HG02610 (cell line): Measurements from ENCODE around the gene CENPI.
"Not testable (repeated sequence)": the region's sequence is repeated elsewhere in the genome, so short reads cannot be mapped to it uniquely, and the experiment has no call there.

ENCODE experiments used
- ATAC-seq: cut with Tn5 transposase; IDR thresholded peaks from one replicate; pipeline ENCODE4 v1.9.1; 2021; ENCODE audit warnings: mild to moderate bottlenecking, moderate library complexity; ENCODE audit not compliant: unreplicated experiment

CENPI gene, protein sequence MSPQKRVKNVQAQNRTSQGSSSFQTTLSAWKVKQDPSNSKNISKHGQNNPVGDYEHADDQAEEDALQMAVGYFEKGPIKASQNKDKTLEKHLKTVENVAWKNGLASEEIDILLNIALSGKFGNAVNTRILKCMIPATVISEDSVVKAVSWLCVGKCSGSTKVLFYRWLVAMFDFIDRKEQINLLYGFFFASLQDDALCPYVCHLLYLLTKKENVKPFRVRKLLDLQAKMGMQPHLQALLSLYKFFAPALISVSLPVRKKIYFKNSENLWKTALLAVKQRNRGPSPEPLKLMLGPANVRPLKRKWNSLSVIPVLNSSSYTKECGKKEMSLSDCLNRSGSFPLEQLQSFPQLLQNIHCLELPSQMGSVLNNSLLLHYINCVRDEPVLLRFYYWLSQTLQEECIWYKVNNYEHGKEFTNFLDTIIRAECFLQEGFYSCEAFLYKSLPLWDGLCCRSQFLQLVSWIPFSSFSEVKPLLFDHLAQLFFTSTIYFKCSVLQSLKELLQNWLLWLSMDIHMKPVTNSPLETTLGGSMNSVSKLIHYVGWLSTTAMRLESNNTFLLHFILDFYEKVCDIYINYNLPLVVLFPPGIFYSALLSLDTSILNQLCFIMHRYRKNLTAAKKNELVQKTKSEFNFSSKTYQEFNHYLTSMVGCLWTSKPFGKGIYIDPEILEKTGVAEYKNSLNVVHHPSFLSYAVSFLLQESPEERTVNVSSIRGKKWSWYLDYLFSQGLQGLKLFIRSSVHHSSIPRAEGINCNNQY

DNA sequence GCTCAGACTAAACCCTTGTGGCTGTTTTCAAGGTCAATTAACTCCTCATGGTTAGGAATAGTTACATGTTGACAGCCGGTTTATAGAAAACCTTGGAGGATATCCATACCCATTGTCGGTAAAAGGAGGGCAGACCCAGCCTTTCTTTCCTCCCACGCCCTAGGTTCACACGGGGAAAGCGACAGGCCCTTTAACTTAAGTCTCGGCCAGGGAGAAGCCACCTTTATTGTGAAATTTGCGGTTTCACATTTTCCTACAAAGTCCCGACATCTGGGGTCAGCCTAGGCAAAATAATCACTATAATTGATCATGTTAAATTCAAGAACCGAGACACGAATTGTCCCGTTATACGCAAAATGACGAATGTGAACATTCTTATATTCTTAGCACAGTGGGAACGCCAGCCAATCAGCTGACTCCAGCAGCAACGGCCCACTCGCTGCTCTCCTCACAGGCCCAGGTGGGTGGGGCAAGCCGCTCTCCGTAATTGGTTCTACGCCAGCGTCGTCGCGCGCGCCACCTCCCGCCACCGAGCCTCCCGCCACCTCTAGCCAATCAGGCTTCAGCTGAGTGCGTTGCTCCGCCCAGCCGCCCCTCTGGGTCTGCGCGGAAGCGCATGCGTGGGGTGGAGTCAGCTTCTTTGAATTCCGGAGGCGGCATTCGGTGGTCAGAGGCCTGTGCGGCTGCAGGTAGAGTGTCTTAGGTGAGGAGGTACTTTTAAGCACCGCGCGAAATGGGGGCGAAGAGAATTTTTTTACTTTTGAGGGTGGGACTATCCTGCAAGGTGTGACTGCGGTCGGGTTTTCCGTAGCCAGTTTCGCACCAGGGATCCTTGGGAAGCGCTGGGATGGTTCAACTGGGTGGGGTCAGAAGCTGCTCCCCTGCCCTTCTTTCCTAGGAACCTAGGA is at the start of gene CENPI:
Gene CENPI, plus strand, starts transcription at position 659 of the 908 bp plus-strand sequence. CDS start 2,867 bp downstream, outside the sequence.
- ATAC-seq: peak; percentile 100

DNA sequence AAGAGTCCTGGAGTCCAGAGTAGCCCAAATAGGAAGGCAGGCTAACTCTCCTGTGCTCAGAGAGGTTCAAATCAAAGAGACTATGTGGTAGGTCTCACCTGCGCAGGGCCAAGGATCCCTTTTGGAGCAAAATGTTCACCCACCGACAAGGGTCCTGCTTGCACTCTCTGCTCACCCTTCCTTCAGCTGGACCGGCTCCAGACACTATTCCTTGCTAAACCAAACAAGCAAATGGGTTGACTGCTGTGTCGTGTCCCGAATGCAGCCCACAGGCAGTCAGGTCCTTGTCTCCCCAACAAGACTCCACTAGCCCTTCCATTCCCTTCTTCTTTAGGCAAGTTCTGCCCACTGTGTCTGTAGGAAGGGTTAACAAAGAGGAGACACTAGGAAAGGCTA is 46.9 kb upstream of the CENPI start:
- peak; percentile 8 for ATAC-seq

DNA sequence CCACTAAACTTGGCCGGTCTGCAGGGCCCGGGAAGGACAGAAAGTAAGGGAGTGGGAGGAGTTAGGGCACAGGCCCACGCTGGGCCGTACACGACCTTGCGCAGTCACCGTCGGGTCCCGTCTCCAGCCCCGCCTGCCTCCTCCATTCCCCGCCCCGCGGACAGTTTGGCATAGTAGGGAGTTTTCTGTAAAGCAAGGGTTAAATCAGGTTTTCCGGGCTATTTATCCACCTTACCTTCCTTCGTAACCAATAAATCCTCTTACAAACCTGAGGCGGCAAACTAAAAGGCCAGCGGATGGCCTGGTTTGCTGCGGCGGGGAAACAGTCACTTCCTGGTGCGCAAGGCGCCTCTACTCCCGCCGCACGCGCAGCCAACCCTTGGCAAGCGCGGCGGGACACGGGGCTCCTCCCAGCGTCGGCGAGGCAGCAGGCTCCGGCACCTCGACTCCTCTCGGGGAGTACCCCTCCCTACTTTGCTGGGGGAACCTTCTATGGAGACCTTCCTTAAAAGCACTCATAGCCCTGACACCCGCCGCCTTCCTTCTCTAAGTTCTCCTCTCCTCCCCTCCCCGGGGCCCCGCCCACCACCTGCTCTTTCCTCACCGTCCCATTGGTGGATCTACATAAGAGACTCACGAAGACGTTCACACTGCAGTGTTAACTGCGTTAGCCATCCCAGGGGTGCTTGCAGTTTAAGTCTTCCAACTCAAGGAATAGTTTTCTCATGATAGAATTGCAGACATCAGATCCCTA is 46.3 kb upstream of the CENPI start, which contains the start of gene TRMT2B:
Gene TRMT2B, minus strand, starts transcription at position 563 of the 754 bp plus-strand sequence. CDS start 9,822 bp downstream, outside the sequence.
- peak; percentile 95 for ATAC-seq

DNA sequence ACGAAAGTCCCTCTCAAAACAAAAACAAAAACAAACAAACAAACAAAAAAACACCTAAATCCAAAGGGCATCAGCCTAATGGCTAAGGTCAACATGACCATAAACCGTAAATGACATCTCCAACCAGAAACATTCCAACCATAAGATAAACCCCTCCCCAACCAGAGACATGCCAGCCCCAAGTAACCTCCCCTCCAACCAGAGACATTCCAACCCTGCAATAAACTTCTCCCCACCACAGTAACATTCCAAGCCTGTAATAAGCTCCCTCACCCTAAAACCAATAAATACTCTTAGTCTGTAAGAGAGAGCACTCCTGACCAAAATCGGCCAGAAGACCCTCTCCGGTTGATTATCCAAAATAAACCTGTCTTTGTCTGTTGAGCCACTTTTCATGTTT is 41.5 kb upstream of the CENPI start:
- not testable (repeated sequence) for ATAC-seq

DNA sequence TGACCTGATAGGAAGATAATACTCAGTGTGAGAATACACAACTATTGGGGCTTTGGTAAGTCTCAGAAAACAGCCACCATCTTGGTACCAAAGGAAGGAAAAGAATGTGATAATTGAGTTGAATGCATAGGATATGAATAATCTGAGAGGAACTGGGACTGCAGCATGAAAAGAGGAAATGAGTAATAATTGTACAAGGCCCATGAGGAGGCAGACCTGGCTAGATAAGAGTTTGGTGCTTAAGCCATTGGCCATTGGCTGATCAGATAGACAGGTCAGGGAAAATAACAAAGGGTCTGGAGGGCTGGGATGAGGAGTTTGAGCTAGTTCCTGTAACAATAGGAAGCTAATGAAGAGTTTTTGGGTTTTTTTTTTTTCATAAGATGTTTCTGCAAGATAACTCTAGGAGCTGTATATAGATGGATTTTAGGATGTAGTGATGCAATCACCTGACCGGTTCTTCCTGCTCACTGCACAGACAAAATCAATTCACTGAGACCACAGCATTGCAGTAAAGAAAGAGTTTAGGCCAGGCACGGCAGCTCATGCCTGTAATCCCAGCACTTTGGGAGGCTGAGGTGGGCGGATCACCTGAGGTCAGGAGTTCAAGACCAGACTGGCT is 40.8 kb upstream of the CENPI start:
- ATAC-seq: peak; percentile 92

DNA sequence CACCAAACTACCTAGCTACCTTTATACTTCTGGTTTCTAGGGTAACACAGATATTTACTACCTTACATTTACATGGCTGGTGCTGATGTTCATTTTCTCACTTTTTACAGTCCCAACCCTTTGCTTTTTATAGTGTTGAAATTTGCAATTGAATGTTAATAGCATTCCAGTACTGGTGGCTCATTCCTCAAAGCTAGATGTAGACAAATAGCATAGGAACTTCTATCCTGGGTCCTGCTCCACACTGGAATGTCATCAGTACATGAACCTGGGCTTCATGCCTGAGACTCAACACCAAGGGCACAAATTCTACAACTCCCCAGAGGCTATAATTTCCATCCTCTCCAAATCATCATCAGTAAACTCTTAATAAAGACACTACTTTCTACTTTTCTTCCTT is 35.8 kb upstream of the CENPI start:
- no peak for ATAC-seq

DNA sequence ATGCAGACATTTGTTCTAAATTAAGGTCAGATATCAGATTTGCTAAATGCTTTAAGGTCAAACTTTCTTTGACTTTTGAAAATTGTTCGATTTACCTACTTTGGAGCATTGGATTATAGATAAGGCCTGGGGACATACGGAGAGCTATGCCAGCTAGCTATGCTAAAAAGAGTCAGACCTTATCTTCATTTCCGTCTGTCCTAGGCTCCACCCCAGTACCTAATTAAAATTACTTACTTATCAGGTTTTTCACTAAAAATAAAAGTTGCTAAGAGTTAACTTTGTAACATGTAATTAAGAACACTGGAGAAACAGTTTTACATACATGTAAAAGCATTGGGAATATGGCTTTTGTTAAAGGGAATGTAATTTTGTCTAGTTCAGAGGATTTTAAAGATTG is 26.4 kb upstream of the CENPI start:
- ATAC-seq: no peak

DNA sequence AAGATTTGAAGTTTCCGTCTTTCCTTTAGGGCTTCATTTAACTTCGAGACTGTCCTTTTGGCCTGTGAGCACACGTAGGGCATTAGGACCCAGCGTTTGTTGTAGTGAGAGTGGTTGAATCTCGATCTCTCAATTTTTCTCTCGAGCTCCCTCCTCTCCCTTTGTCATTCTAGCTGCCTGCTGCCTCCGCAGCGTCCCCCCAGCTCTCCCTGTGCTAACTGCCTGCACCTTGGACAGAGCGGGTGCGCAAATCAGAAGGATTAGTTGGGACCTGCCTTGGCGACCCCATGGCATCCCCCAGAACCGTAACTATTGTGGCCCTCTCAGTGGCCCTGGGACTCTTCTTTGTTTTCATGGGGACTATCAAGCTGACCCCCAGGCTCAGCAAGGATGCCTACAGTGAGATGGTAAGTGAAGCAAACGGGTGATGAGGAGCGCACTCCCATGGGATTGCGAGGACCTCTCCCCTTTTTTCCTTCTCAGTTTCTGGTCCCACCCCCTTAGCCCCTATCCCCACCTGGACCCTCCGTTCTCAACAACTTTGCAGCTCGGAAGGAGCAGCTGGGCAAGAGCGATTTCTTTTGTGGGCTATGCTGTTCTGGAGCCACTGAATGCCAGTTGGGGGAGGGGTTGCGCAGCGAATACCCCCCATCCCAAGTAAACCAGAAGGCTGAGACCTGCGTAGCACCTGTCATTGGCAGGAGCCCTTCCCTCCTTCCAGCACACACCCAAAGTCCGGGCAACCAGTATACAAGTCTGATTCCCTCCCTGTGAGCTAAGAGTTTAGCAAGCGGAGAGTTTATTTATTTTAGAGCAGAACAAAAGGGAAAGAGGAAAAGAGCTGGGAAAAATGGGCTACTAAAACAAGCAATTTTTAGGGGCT is 19.0 kb upstream of the CENPI start, which contains the start of gene TMEM35A:
Gene TMEM35A, plus strand, starts transcription at position 164 of the 883 bp plus-strand sequence. Its CDS starts 124 bp downstream, at position 288.
- ATAC-seq: no peak

DNA sequence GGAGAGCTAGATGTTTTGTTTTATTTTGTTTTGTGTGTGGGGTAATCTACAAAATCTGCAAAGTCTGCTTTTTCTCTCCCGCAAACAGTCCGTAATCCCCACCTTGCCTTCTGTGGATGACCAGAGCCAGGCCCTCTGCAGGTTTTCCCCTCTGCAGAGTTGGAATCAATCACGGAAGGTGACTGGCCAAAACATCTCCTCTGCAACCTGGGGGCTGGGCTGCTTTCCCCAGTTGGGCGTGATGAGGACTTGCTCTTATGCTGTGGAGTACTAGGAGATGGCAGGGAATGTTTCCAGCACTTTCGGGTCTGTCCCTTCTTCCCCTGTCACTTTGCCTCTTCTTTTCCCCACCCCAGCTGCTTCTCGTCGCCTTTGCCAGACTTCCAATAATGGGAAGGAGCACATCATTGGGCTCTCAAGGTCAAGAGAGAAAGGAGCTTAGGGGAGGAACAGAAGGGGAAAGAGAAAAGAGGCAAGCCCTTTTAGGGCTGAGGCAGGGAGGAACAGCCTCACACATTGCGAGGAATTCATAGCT is 18.2 kb upstream of the CENPI start:
- ATAC-seq: no peak

DNA sequence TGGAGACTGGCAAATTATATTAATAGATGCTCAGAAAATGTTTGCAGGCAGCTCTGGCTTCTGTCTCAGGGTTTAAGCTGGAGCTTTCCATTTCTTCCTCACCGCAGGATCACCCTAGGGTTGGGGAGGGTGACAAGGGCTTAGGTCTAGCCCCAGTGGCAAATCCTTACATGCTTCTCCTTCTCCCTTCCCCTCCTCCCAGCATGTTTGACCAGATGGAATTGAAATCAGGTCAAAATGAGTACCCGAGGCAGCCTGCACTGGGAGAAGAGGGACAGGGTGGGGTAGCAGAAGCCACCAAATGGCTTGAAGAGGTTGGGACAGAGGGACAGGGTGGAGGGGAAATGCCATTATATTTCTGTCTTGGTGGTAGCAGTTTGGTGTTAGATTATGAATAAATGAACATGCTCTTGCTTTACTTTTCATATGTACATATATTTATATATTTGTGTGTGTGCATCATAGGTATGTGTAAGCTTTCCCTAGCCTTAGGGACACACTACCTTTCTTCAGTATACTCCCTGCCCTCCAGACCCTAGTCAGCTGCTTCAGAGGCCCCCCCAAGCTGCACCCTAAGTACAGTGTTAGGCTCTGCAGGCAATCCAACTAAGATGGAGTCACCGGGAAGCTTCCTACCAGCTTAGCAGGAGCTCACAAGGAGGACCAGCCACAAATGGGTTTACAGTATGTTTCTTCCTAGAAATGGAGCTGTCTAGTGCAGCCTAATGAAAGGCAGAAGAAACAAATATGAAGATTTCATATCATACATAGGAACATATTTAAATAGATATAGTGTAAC is 17.5 kb upstream of the CENPI start:
- no peak for ATAC-seq

DNA sequence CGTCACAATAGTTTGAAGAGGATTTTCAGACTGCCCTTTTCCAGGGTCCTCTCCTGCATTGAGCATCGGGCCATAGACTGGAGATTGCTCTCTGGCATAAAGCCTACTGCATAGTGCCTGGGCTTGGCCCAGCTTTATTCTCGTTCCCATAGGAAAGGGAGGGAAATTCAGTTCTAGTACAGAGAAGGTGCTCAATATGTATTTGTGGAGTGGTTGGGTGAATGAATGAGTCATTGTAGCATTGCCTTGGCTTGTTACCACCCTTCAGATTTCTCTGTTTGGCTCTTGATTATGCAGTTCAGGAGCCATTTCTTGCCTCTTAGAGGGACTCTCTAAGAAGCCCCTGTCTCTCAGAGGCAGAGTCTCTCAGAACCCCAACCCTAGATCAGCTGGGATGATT is 16.8 kb upstream of the CENPI start:
- no peak for ATAC-seq

DNA sequence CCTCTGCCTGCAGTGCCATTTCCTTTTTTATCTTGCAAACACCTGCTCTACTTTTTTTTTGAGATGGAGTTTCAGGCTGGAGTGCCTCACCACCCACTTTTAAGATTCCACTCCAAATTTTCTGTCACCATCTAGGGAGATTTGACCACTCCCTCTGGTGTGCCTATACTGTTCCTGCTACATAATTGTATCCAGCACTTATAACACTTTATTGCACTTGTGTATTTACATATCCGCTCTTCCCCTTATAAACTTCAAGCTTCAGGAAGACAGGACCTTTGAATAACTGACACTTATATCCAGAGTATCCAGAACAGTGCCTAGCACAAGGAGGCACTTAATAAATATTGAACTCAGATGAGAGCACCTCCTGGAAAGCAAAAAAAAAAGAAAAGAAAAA is 6.2 kb upstream of the CENPI start:
- no peak for ATAC-seq

DNA sequence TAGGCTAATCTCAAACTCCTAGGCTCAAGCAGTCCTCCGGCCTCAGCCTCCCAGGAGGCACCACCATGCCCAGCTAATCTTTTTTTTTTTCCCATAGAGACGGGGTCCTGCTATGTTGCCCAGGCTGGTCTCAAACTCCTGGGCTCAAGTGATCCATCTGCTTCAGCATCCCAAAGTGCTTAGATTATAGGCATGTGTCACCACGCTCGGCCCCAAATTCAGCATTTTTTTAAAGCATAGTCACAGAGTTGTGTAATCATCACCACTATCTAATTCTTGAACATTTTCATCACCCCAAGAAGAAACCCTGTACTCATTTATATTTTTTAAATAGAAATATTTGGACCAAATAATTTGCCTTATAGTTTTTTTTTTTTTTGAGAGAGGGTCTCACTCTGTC is 10.3 kb downstream of the CENPI start:
- no peak for ATAC-seq

DNA sequence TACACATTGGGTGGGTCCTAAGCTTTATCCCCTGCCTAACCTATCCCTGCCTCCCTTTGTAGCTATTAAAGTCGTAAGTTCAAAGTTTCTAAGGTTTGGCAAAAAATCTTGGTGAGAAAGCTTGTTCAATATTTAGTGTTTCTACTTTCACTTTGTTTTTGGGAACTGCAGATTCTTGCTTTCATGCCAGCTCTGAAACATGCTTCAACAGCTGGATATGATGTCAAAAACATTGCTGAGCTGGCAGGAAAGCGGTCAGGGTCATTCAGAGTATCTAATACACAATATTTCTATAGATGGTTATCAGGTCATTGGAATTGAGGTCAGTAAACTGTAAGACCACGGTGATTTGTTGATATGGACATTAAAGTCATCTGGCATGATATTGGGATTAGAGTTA is 19.7 kb downstream of the CENPI start:
- no peak for ATAC-seq

DNA sequence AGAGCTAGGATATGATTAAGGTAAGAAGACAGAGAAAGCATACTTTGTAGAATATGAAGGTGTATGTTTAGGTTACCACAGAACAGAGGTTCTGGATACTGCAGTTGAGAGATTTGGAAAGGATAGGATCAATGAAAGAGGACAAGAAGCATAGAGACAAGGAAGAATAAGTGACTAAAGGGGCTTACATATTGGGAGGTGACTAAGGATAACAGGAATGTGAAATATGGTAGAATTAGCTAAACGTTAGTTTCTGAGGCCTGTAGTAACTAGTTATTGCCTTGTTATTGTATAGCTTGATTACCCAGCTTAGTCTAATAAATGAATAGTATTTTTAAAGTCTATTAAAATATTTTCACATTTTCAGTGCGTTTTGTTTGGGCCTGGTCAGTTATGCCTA is 38.2 kb downstream of the CENPI start:
- no peak for ATAC-seq
